22Rv1 (cell line): ENCODE measurements around the gene RAB3IL1.

Experiments
- CTCF ChIP-seq: fragments of 450-650 bp; IDR thresholded peaks from 2 replicates; pipeline ENCODE4 v1.5.1; 2017; ENCODE audit warnings: mild to moderate bottlenecking
- ZFX ChIP-seq: fragments of 450-650 bp; IDR thresholded peaks from 2 replicates; pipeline ENCODE4 v1.6.1; 2017; ENCODE audit warnings: antibody characterized with exemption, borderline replicate concordance

GRCh38 chr11:61903845-61904244 is 13.5 kb downstream of the RAB3IL1 start:
- TF ChIP-seq CTCF = no peak
- TF ChIP-seq ZFX = no peak
